ENCODE results near the gene URGCP. TPM values are rescaled to one million over a fixed set of nuclear protein-coding genes. Genes with fewer than 3 reads are reported as not detected.

URGCP gene
- total RNA-seq, 1 experiment from 2014 or later: 19.5 TPM

GRCh38 chr7:43879477-43879876, 26.9 kb downstream of the URGCP start:
- ChIA-PET POLR2A (interaction anchor here (0.8 kb wide), 1 partner anchor 10 kb away, joined by 3 read pairs; the partner anchor contains the start of gene MRPS24), CTCF (interaction anchor here (0.7 kb wide), 1 partner anchor 63 kb away, joined by 3 read pairs; no protein-coding TSS in a partner anchor)
- Mint-ChIP-seq H3K9me3 (no peaks in the 10 kb centered on the region), H3K27ac (no peak overlapping the region), H3K4me3 (no peak overlapping the region), H3K36me3 (peaks cover 38% of the 10 kb centered on the region), H3K27me3 (ENCODE audit: low read depth) (no peaks in the 10 kb centered on the region), H3K4me1 (peaks cover 16% of the 10 kb centered on the region)
- TF ChIP-seq STAT6 (CRISPR knock-in tag; conservative IDR thresholded peaks at IDR 0.05; ENCODE audit: low read depth): no peak
- DNase-seq (ENCODE audit: low spot score) (no peak), ATAC-seq (no peak)

- Mint-ChIP-seq H3K36me3 (peaks cover 38% of the 10 kb centered on the region), H3K9me3 (no peaks in the 10 kb centered on the region), H3K27me3 (ENCODE audit: low read depth) (no peaks in the 10 kb centered on the region), H3K4me3 (no peak overlapping the region), H3K4me1 (peaks cover 16% of the 10 kb centered on the region), H3K27ac (no peak overlapping the region)
- CTCF ChIA-PET: interaction anchor here (0.7 kb wide), 1 partner anchor 64 kb away, joined by 3 read pairs; no protein-coding TSS in a partner anchor
- POLR2A ChIA-PET: no interaction called here
- TF ChIP-seq IRF1 (CRISPR knock-in tag; IDR thresholded peaks at IDR 0.05) (no peak), ZNF281 (CRISPR knock-in tag; IDR thresholded peaks at IDR 0.05) (no peak), ZNF423 (CRISPR knock-in tag; IDR thresholded peaks at IDR 0.05) (no peak), ZNF121 (CRISPR knock-in tag; IDR thresholded peaks at IDR 0.05) (no peak), USF1 (CRISPR knock-in tag; IDR thresholded peaks at IDR 0.05) (no peak), E2F5 (CRISPR knock-in tag; IDR thresholded peaks at IDR 0.05) (no peak), HMGXB4 (CRISPR knock-in tag; IDR thresholded peaks at IDR 0.05) (no peak)
- DNase-seq (ENCODE audit: low spot score) (no peak), ATAC-seq (no peak)
These were observed 27.5 kb downstream of the URGCP start for GRCh38 chr7:43878867-43879266.

- Mint-ChIP-seq H3K36me3 (peaks cover 35% of the 10 kb centered on the region), H3K27me3 (ENCODE audit: low read depth) (no peaks in the 10 kb centered on the region), H3K9me3 (no peaks in the 10 kb centered on the region), H3K4me3 (no peak overlapping the region), H3K4me1 (peaks cover 16% of the 10 kb centered on the region), H3K27ac (no peak overlapping the region)
- ATAC-seq: no peak
- no peak for DNase-seq (ENCODE audit: low spot score)
- ChIA-PET POLR2A (no interaction called here), CTCF (interaction anchor here (0.7 kb wide), 1 partner anchor 65 kb away, joined by 3 read pairs; no protein-coding TSS in a partner anchor)
- TF ChIP-seq FOXP4 (CRISPR knock-in tag; IDR thresholded peaks at IDR 0.05): no peak
- no peak for TF ChIP-seq ESRRA (CRISPR knock-in tag; IDR thresholded peaks at IDR 0.05; ENCODE audit: borderline replicate concordance)
- TF ChIP-seq ZNF416 (CRISPR knock-in tag; IDR thresholded peaks at IDR 0.05): no peak
These were observed 28.2 kb downstream of the URGCP start for GRCh38 chr7:43877968-43878864.

Measured in WTC11 (cell line).